GM19397 (cell line): ENCODE measurements around the gene SH3BP2.

Experiments used
- ATAC-seq: cut with Tn5 transposase; IDR thresholded peaks from one replicate; pipeline ENCODE4 v1.9.1; 2021; ENCODE audit warnings: mild to moderate bottlenecking, moderate library complexity; ENCODE audit not compliant: unreplicated experiment

Gene SH3BP2

GRCh38 chr4:2817701-2818350 is 24.9 kb downstream of the SH3BP2 start:
- no peak for ATAC-seq

GRCh38 chr4:2818351-2818939 is 25.6 kb downstream of the SH3BP2 start:
- ATAC-seq = no peak

GRCh38 chr4:2819244-2820215 is 26.6 kb downstream of the SH3BP2 start:
- ATAC-seq = no peak

- ATAC-seq = no peak
Observed at GRCh38 chr4:2820216-2820982, 27.5 kb downstream of the SH3BP2 start.

GRCh38 chr4:2822461-2823300 is 29.8 kb downstream of the SH3BP2 start:
- no peak for ATAC-seq

GRCh38 chr4:2823301-2823670 is 30.4 kb downstream of the SH3BP2 start:
- ATAC-seq = no peak

GRCh38 chr4:2823671-2824328 is 30.9 kb downstream of the SH3BP2 start:
- no peak for ATAC-seq

GRCh38 chr4:2824329-2824835 is 31.5 kb downstream of the SH3BP2 start:
- no peak for ATAC-seq

GRCh38 chr4:2824836-2825381 is 32.0 kb downstream of the SH3BP2 start:
- ATAC-seq = no peak

GRCh38 chr4:2825740-2826139 is 32.9 kb downstream of the SH3BP2 start:
- ATAC-seq = no peak

- no peak for ATAC-seq
Observed at GRCh38 chr4:2827071-2827873, 34.4 kb downstream of the SH3BP2 start.

- ATAC-seq = no peak
Observed at GRCh38 chr4:2827874-2828751, 35.2 kb downstream of the SH3BP2 start.

- no peak for ATAC-seq
Observed at GRCh38 chr4:2828758-2829181, 35.9 kb downstream of the SH3BP2 start.

- no peak for ATAC-seq
Observed at GRCh38 chr4:2829321-2829932, 36.5 kb downstream of the SH3BP2 start.

- no peak for ATAC-seq
Observed at GRCh38 chr4:2829933-2830451, 37.1 kb downstream of the SH3BP2 start.
